DND-41 (cell line): ENCODE results near the gene TCP11L1.

Source experiments
- EZH2 ChIP-seq: IDR thresholded peaks from 3 replicates; pipeline ENCODE4 v1.6.1; 2012; ENCODE audit warnings: borderline replicate concordance, low read depth, mild to moderate bottlenecking, moderate library complexity, low read length, inconsistent platforms; ENCODE audit not compliant: severe bottlenecking
- TF ChIP-seq, protein P1 (sequence below): IDR thresholded peaks from 2 replicates; pipeline ENCODE4 v1.5.1; 2012; ENCODE audit warnings: borderline replicate concordance, low read length, moderate library complexity, mild to moderate bottlenecking; ENCODE audit not compliant: poor library complexity, severe bottlenecking; ENCODE audit errors: extremely low read depth

DNA sequence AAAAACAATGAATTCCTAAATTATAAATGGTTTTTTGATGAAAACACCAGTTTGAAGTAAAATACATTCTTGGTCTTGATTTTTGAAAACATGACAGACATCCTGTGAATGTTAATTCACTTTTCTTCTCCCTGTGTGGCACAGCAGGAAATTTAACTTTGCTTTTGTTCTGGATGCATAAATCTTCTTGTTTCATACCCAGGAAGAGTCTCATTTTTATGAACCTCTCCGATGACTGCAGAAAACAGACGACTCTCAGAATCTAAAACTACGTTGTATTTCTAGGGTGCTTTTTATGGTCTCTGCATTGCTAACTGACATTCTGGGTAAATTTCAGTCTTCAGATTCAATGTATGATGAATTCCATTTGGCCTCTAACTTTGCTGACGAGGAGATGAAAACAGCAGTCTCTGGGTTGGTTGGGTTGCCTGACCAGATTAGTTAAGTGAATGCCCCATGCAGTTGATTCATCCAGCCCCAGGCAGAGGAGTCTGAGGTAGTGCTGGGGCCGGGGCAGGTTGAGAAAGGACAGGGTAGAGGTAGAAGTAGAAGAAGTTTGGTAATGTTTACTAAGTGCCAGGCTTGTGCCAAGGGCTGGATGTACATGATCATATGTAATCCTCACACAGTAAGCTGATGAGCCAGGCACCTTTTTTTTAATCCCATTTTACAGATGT, 20.1 kb downstream of the TCP11L1 start:
- TF ChIP-seq, protein P1, sequence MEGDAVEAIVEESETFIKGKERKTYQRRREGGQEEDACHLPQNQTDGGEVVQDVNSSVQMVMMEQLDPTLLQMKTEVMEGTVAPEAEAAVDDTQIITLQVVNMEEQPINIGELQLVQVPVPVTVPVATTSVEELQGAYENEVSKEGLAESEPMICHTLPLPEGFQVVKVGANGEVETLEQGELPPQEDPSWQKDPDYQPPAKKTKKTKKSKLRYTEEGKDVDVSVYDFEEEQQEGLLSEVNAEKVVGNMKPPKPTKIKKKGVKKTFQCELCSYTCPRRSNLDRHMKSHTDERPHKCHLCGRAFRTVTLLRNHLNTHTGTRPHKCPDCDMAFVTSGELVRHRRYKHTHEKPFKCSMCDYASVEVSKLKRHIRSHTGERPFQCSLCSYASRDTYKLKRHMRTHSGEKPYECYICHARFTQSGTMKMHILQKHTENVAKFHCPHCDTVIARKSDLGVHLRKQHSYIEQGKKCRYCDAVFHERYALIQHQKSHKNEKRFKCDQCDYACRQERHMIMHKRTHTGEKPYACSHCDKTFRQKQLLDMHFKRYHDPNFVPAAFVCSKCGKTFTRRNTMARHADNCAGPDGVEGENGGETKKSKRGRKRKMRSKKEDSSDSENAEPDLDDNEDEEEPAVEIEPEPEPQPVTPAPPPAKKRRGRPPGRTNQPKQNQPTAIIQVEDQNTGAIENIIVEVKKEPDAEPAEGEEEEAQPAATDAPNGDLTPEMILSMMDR = no peak
- no peak for TF ChIP-seq EZH2
